GM19438 (cell line): ENCODE results near the gene SHB.

Experiments used
- ATAC-seq: cut with Tn5 transposase; IDR thresholded peaks from one replicate; pipeline ENCODE4 v1.9.1; 2021; ENCODE audit warnings: low read depth; ENCODE audit not compliant: unreplicated experiment

Gene SHB

DNA sequence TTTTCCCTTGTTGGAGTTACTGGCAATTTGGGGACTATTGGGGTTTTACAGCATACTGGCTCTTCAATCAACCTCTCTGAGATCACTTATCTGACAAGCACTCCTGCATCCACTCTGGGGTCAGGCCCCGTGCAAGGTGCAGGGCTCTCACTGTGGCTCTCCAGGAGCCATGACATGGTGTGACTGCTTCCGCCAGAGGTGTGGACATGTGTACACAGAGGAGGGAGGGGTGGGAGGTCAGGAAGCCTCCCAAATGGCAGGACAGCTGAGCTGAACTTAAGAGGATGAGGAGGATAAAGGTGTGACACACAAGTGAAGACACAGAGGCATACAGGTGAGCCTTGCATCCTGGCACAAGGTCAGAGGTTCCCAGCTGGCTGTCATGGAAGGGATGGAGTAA, 24.3 kb downstream of the SHB start:
- no peak for ATAC-seq

DNA sequence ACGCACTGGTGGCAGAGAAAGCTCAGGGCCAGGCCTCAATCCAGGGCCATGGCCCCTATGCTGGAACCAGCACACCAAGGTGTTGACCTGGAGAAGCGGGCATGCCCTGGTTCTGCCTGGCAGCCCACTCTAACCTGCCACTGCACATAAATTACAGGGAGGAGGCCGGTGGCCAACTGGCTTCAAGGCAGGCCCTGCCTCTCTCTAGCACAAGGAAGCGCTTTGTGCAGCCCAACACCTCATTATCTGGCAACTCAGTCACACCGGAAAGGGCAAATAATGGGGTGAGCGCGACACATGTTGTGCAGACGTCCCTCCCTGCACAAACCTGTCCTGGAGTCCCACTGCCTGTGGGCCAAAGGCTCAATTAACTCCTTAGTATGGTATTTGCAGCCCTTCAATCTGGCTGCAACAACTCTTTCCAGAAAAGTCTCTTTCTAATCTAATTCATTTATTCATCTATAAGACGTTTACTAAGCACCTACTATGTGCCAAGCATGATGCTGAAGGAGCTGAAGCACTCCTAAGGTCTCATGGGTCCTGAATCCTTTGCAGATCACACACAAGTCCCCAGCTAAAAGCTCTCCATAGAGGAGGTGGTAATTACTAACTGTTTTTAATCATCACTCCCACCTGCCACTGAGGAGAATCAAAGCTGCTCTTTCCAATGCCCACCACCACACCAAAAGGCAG, 24.9 kb downstream of the SHB start:
- ATAC-seq, result no peak

- no peak for ATAC-seq
These were observed 26.2 kb downstream of the SHB start for GRCh38 chr9:38042626-38043357.

DNA sequence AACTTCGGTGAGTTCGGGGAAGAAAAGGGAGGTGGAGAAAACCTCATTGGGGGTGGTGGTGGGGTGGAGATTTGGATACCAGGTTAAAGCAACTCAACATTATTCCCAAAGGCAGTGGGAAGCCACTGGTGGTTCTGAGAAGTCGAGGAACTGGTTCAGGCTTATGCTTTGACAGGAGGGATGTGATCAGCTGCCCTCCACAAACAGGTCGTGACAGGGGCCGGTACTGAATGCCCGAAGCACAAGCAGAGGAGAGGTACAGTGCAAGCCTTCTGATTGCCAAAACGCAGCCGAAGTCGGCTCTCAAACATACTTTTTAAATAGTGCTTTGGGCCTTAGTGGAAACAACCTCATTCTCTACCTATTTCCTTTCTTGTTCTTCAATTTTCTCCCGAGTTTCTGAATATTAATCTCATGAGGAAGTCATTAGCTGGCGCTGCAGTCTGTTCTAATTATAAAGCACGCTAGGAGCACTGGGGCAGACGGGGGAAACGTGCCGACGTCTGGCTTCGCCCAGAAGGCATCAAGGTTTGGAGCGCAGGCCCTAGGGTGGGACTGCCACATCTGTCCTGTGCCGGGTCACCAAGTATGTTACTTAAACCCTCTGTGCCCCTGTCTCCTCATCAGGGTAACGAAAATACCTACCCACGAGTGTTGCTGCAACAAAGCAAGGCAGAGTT, 27.3 kb downstream of the SHB start:
- no peak for ATAC-seq

DNA sequence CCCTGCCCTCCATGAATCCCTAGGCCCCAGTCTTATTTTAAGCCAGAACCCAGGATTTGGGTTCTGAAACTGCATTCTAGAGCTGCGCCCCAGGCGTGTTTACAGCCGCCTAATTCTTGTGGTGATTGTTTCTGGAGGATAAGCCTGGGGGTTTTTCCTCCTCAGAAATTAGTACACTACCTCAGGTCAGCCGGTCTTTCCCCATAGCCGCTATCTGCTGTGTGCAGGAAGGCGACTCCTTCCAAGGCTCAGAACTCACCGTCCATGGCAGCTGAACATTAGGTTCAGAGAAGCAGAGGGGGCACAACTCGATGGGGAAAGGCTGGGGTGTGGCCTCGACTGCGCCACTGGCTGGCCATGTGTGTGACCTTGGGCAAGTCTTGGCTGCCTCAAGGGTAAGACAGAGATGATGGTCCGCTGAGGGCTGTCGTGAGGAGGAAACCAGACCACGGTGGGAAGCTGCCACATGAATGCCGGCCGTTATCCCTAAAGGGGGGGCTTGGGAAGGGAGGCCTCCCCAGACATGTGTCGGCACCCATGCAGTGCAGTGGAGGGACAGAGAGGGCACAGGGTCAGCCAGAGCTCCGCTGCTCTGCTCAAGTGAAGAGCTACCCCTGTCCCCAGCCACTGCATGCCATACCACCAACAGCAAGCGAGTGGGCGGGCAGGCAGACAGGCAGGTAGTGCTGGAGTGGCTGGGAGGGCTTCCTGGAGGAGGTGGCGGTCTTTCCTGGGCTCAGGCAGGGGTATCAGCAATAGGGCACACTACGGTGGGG, 28.9 kb downstream of the SHB start:
- no peak for ATAC-seq

DNA sequence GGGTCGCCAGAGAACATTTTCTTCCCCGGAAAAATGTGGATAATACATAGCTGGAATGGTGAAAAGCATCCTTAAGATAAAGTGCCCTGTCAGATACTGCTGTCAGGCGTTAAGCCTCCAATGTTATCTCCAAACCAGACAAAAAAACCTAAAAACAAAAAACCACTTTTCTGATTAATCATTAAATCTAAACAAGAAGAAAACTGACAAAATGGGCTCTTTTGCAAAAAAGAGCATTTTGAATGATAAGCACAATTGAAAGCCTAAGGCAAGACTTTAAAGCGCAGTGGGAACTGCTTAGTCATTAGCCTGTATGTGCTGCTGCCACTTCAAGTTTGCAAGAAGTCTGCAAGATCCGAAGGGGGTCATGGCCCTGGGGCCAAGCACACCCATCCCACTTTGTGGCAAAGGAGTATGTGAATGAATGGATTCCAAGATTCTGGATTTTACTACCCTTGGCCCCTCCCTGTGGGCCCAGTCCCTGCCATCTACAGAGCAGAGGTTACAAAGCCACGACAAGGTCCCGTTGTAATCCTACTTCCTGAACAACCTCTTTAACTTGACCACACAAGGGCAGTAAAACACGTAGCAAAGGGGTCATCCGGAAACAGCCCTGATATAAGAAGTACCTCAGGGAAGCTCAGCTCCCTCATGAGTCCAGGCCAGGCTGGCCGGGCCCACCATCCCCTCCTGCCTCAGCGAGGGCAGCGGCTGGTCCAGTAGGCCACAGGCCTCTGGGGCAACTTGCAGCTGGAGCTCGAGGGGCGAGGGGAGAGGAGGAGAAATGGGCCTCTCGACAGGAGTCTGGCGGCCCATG, 29.7 kb downstream of the SHB start:
- ATAC-seq, result no peak

DNA sequence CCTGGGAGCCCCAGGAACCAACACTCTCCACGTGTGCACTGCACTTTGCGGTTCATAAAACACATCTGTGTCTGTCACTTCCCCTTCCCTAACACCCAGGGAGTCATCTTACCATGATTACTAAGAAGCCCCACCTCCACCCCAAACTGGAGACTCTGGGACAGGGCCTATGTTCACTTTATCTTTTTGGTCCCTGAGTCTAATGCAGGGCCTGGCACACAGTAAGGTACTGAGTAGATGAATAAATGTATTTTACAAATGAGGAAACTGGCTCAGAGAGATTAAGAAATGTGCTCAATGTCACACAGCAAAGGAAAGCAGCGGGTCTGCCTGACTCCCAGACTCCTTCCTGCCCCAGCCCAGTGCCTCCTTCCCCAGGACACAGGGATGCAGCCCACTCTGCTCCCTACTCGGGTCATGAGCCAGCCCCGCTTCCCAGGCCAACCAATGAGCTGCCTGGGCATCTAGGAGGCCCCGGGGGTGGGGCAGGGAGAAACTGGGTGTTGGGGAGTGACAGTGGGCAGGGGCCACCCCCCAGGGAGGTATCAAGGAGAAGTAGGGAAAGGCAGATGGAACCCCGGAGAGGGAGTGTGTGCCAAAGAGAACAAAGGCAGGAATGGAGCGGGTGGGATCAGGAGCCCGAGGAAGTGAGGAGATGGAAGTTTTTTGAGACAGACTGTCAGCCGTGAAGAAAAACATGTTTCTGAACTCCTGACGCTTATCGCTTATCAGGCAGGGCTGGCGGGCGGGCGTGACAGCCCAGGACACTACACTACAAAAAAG, 30.5 kb downstream of the SHB start:
- no peak for ATAC-seq

- ATAC-seq, result no peak
These were observed 31.1 kb downstream of the SHB start for GRCh38 chr9:38037981-38038306.

GRCh38 chr9:38036359-38037084, 32.5 kb downstream of the SHB start:
- ATAC-seq, result no peak

GRCh38 chr9:38035873-38036272, 33.2 kb downstream of the SHB start:
- no peak for ATAC-seq

GRCh38 chr9:38033941-38034340, 35.1 kb downstream of the SHB start:
- no peak for ATAC-seq

GRCh38 chr9:38032266-38033110, 36.5 kb downstream of the SHB start:
- no peak for ATAC-seq

GRCh38 chr9:38031594-38031993, 37.4 kb downstream of the SHB start:
- ATAC-seq, result no peak

DNA sequence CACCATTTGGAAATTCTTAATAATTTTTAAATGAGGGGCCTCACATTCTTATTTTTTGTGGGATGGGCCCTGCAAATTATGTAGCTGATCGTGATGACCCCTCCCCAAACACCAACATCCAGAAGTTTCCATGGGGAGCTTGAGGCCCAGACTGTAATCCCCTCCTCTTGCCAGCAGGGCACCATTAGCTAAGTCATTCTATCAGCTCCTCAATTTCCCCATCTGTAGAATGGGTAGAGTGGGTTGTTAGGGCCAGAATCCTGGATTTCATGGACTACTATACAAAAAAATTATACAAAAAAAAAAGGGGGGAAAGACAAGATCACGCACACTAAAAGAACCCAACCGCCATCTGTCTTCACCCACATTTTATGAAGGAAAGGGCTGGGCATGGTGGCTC, 38.4 kb downstream of the SHB start:
- no peak for ATAC-seq

GRCh38 chr9:38029915-38030638, 39.0 kb downstream of the SHB start:
- ATAC-seq, result no peak

DNA sequence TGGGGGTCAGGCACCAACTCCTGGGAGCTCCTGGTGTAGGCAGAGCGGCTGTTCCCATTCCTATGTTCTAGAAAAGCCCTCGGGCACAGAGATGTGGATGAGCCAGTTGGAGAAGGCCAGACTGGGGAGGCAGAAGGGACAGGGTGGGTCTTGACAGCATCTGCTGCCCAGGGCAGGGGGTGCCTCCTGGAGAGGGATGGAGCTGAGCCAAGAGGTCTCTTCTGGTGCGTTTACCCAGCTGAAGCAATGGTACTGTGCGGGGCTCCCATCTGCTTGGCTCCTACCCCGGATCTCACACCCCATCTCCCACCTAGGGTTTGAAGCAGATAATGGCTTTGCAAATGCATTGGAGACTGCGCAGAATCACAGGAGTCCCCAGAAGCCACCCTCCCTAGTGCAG, 41.3 kb downstream of the SHB start:
- no peak for ATAC-seq

DNA sequence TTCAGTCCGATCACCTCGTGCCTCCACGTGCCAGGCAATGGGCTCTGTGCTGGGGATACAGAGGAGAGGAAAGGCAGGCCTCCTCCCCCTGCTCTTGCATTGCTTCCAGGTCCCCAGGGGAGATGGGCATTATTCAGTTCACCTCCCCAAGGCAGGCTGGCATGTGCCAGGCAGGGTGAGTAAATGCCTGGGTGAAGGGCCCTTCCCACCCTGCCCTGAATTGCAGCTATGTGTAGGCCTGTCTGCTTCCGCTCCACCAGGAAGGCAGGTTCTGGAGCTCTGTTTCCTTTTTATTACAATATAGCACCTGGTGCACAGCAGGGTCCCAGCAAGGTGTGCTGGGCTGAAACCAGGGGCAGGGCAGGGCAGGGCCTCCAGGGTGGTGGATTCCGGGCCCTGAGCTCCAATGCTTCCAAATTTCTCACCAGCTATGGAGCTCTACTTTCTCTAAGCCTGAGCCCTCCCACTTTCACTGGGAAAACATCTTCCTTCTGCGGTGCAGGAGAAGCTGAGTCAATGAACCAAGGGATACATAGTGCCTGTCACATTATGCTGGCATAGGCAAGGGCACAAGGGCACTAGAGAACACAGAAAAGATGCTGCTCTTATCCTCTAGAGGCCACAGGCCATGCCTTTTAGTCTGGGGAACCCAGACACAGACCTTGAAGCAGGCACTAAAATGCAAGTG, 42.0 kb downstream of the SHB start:
- ATAC-seq, result no peak
